ENCODE measurements around the gene HEPACAM.

Gene HEPACAM

GRCh38 chr11:124942466-124943253 is 6.8 kb upstream of the HEPACAM start:
- DNase-seq: no peak

DNA sequence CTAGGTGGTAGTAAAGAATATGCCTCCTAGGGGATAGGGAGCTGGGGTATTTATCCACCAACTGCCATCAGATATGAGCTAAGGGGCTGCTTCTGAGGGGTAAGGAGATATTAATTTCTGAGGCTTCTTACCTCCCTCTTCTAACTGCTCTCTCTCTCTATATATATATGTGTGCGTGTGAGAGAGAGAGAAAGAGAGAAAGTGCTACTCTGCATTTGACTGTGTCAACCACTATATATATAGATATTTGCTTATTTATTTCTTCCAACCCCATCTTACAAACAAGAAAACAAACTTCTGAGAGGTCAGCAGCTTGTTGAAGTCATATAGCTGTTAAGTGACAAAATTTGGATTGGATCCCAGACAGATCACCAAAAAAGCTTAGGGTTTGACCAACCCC is 5.9 kb upstream of the HEPACAM start:
- DNase-seq: no peak

GRCh38 chr11:124938970-124939369 is 3.1 kb upstream of the HEPACAM start:
- no peak for DNase-seq

GRCh38 chr11:124938206-124938765 is 2.4 kb upstream of the HEPACAM start:
- DNase-seq: no peak

GRCh38 chr11:124937336-124937935 is 1.6 kb upstream of the HEPACAM start:
- no peak for DNase-seq

DNA sequence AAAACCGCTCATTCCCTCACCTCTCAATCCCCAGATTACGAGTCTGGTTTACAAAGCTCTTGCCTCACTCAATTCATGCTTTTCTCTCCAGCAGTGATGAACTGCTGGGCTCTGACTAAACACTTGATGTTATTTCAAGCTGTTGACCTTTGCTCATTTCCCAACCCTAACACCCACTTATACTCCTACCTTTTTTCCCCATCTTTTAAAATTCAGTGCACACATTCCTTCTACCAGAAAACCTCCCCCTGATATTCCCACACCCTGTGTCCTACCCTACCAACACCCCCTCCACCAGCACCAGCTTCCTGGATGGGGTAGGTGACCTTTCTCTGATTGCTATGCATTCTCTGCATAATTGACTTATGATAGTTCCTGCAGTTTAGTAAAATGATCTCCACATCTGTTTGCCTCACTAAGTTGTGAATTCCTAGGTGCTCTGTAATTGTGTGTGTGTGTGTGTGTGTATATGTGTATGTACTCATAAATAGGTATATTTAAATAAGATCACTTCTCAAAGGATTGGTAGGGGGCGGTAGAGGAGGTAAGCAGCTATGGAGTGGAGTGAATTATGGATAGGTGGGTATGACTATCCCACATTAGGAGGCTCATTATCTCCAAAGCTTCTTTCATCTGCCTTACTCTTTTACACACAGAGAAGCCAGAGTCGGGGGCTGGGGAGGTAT is 842 bp downstream of the HEPACAM start:
- no peak for DNase-seq

DNA sequence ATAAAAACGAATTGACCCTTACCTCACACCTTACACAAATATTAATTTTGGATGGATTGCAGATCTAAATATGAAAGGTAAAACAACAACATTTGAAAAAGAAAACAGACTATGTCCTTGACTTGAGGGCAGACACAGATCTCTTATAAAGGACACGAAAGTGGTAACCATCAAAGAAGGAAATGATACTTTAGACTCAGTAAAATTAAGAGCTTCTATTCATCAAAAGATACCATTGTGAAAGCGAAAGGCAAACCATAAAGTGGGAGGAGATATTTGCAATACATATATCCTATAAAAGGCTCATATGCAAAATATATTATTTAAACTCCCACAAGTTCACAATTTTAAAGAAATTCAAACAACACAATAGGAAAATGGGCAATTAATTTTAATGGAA is 5.0 kb downstream of the HEPACAM start:
- no peak for DNase-seq

- DNase-seq: no peak
These were observed 6.7 kb downstream of the HEPACAM start for GRCh38 chr11:124928942-124929665.

GRCh38 chr11:124923296-124923695 is 12.6 kb downstream of the HEPACAM start:
- DNase-seq: no peak

GRCh38 chr11:124922831-124923230 is 13.0 kb downstream of the HEPACAM start:
- DNase-seq: no peak

DNA sequence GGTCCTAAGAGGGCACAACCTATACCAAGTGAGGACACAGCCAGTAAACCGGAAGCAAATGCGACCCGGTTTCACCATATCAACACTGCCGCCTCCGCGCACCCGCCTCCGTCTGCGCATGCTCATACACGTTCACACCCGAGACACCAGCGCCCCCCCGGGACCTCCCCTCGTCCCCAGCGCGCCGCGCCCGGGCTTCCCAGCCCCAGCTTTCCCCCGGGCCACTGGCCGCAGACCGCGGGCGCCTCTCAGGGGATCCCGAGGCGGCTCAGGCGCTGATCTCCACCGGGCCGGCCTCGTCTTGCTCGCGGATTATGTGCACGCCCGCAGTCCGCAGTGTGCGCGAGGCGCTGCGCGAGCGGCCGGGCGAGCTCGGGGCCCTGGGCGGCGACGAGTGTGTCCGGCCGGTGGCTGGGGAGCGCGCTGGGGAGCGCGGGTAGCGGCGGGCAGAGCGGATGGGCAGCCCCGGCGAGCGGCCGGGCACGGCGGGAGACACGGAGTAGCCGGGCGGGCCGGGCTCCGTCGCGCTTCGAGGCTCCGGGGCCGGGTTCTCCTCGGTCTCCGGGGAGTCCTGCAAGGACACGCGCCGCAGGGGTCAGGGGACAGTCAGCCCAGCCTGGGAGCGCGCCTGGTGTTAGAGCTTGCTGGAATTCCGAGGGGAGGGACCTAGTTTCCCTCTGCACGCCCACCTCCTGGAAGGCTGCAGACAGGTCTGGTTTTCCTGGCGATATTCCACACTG is 14.8 kb downstream of the HEPACAM start:
- no peak for DNase-seq

DNA sequence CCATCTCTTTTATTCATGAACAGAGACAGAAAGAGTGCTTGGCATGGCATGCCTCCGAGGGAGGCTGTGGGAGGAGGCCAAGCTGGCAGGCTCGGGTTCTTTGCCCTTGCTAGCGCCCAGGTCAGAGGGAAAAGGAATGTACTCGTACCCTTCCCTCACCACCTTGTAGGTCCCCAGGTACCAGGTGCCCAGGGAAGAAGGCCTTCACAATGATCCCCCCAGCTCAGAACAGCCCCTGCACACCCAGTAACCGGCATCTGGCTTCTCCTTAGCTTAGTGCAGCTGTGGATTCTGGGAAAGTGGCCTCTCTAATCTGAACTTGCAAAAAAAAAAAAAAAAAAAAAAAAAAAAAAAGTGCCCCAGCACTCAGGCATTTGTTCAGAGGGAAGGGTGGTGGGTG is 15.5 kb downstream of the HEPACAM start:
- DNase-seq: no peak

GRCh38 chr11:124919898-124920297 is 15.9 kb downstream of the HEPACAM start:
- no peak for DNase-seq

DNA sequence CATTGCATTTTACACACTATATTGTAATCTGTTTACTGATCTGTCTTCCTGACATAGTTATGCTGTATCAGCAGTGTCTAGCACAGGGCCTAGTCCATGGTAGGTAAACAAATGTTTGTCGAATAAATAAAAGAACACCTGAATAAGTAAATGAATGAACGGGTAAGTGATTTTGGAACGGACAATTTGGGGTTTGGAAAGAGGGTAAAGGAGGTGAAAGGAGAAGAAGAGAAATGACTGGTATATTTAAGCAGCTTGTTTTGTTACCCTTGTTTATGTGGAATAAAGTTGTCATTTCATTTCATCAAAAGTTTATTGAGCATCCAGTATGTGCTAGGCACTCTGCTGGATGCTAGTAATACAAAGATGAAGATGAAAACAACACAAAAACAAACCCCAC is 16.9 kb downstream of the HEPACAM start, which contains the start of gene HEPN1:
Gene HEPN1 (plus strand): TSS at position 301 of the 400 bp plus-strand sequence.
- no peak for DNase-seq

DNA sequence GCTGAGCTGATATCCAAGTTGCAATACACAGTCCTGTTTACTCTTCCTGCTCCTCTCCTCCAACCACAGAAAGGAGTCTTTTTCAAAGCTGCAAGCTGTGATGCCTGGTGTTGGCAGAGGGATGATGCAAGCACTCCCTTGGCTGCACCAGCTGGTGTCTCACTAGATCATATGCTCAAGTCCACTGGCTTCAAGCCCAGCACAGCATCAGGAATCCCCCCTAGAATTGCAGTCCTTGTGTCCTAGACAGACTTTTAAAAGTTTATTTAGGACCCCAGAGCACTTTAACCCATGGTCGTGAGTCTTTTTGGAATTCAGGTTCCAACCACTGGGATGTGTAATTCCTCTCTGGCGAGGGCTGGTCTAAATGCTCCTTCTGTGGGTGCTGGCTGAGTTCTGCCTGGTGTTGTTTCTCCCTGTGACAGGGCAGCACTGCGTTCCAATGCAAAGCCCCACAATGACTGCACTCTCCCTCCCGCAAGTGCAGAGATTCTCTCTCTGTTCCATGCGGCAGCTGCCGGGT is 18.7 kb downstream of the HEPACAM start:
- no peak for DNase-seq

- no peak for DNase-seq
These were observed 19.5 kb downstream of the HEPACAM start for GRCh38 chr11:124916370-124916710.

DNA sequence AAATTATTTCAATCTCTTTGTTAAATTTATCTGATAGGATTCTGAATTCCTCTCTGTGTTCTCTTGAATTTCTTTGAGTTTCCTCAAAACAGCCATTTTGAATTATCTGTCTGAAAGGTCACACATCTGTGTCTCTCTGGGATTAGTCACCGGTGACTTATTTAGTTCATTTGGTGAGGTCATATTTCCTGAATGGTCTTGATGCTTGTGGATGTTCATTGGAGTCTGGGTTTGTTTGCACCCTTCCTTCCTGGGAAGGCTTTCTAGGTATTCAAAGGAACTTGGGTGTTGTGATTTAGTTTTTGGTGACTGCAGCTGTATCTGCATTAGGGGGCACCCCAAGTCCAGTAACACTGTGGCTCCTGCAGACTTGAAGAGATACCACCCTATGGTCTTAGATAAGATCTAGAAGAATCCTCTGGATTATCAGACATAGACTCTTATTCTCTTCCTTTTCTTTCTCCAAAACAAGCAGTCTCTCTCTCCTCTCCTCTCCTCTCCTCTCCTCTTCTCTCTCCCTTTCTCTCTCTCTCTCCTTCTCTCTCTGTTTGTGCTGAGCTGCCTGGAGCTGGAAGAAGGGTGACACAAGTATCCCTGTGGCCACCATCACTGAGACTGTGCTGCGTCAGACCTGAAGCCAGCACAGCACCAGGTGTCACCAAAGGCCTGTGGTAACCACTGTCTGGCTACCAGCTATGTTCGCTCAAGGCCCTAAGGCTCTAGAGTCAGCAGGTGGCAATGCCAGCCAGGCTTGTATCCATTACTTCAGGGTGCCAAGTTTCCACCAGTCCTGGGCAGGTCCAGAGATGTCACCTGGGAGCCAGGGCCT is 20.1 kb downstream of the HEPACAM start:
- DNase-seq: no peak

DNA sequence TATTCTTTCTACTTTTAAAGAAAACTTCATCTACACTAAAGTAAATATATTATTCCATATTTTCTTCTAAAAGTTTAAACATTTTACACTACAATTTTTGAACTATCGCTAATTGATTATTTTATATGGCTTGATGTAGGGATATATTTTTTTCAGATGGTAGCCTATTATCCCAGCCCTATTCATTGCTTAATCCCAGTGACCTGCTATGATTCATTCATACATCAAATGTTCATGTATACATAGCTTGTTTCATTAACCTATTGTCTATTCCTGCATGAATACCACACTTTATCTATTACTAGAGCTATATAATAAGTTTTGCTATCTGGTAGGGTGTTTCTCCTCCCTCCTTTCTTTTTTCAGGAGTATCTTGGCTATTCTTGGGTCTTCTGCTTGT is 33.2 kb downstream of the HEPACAM start:
- no peak for DNase-seq

DNA sequence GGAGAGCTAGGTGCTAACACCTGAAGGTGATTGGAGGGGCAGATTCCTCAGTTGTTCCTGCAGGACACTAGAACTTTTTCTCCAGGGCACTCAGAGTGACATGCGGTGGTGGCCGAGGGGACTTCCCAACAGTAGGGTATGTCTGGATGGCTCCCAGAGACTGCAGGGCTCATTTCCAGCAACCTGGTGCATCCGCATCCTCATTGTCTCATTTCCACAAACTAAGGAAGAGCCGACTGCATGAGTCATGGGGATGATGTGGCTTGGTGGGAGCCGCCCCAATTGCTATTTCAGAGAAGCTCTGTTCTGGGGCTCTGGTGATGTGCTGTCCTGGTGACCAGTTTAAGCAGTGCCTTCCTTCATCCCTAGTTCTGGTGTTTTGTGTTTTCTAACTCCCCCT is 35.4 kb downstream of the HEPACAM start:
- no peak for DNase-seq

GRCh38 chr11:124899383-124900145 is 36.3 kb downstream of the HEPACAM start:
- DNase-seq: no peak
